ENCODE measurements around the gene GFOD2. TPM values are rescaled to one million over a fixed set of nuclear protein-coding genes. Genes with fewer than 3 reads are reported as not detected.

The GFOD2 gene
- total RNA-seq, 1 donor from 2014 or later = 18.2 TPM

DNA sequence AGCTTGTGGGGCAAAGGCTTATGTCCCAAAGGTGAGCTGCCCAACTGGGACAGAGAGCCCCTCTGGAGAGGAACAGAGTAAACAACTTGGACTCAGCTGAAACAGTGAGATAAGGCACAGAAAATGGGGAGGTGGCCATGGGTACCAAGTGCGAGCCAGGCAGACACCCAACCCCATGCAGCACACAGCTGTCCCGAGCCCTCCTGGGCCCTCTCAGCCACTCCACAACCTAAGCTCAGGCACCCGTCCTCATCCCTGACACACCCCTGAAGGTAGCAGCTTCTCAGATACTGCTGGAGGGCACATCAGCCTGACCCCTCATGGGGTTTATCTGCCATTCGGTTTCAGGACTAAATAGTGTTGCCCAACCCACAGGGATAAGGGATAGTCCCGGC, 4.8 kb upstream of the GFOD2 start:
- H3K9me3 ChIP-seq = no peaks in the 10 kb centered on the region
- intact Hi-C loops (cut with DNase I) = no loop called here
- no peaks in the 10 kb centered on the region for H3K27me3 ChIP-seq
- H3K36me3 ChIP-seq = peaks cover 34% of the 10 kb centered on the region
- DNase-seq (peak; percentile 25), ATAC-seq (no peak)
- peaks cover 7% of the 10 kb centered on the region for H3K4me1 ChIP-seq
- no peak overlapping the region for H3K4me3 ChIP-seq
- TF ChIP-seq CTCF (IDR thresholded peaks at IDR 0.05) = no peak
- no peak overlapping the region for H3K27ac ChIP-seq

DNA sequence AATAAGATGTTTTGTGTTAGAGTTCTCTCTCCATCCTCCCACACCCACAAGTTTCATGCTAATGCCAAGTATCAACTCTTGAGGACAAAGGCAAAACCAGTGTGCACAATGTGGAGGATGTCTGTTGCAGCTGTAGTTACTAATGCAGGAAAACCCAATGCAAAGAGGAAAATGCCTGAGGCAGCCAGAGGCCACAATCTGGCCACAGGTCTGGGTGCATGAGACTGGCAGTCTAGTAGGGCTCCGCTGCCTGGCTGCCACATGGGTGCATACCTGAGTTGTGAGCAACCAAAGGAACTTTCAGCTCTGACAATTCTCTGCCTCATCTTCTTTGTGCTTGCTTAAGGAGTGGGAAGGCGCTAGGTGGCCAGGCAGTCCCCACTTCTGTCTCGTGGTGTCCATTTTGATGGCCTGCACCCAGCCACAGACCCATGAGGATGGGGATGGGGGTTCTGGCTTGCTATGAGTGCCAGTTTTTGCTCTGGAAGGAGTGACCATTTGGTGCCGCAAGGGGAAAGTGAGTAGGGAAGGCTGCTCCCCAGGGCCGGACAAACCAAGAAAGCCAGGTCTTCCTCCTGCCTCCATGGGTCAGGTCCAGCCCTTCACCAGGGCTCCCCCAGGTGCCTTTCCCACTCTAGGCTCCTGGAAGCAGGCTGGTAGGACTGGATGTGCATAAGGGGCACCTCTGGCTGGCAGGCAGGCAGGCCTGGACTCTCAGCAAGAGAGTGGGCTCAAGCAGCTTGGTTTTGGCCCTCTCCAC, 4.2 kb upstream of the GFOD2 start:
- no peak for TF ChIP-seq CTCF (IDR thresholded peaks at IDR 0.05)
- ATAC-seq (no peak), DNase-seq (peak; percentile 46)
- Histone ChIP-seq H3K4me3 (no peak overlapping the region), H3K9me3 (no peaks in the 10 kb centered on the region), H3K4me1 (peaks cover 10% of the 10 kb centered on the region), H3K36me3 (peaks cover 28% of the 10 kb centered on the region), H3K27me3 (no peaks in the 10 kb centered on the region), H3K27ac (no peak overlapping the region)
- intact Hi-C loops (cut with DNase I) = no loop called here

GRCh38 chr16:67720236-67720635, 1.1 kb upstream of the GFOD2 start:
- TF ChIP-seq CTCF (IDR thresholded peaks at IDR 0.05) = no peak
- no peak for ATAC-seq
- intact Hi-C loops (cut with DNase I) = no loop called here
- Histone ChIP-seq H3K4me3 (no peak overlapping the region), H3K4me1 (peaks cover 13% of the 10 kb centered on the region), H3K27ac (peak overlapping the region; percentile 89), H3K27me3 (no peaks in the 10 kb centered on the region), H3K36me3 (peaks cover 6% of the 10 kb centered on the region), H3K9me3 (no peaks in the 10 kb centered on the region)
- DNase-seq = no peak

GRCh38 chr16:67719778-67720144, 645 bp upstream of the GFOD2 start:
- no peaks in the 10 kb centered on the region for H3K27me3 ChIP-seq
- H3K27ac ChIP-seq = peak overlapping the region; percentile 89
- peaks cover 3% of the 10 kb centered on the region for H3K36me3 ChIP-seq
- no peak for TF ChIP-seq CTCF (IDR thresholded peaks at IDR 0.05)
- peaks cover 13% of the 10 kb centered on the region for H3K4me1 ChIP-seq
- DNase-seq (peak; percentile 52), ATAC-seq (peak; percentile 59)
- intact Hi-C loops (cut with DNase I) = no loop called here
- H3K9me3 ChIP-seq = no peaks in the 10 kb centered on the region
- H3K4me3 ChIP-seq = peak overlapping the region; percentile 95

DNA sequence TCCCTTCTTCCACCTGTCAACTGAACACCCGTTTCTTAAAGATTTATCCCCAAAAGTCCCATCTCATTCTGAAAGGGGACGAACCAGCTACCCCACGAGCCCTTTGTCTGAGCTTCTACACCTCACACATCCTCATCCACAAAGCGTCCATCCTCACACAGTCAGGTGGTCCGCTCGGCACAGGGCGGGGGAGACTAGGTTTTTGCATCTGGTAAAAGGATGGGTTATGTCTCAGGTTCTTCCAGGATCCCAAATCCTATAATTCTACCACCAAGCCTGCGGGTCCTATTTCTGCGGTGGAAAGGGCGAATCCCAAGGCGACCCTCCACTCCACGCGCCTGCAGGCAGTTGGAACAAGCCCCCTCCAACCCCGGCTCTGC, 458 bp downstream of the GFOD2 start:
- Histone ChIP-seq H3K36me3 (no peaks in the 10 kb centered on the region), H3K4me1 (peaks cover 13% of the 10 kb centered on the region), H3K27me3 (no peaks in the 10 kb centered on the region), H3K9me3 (no peaks in the 10 kb centered on the region), H3K4me3 (peak overlapping the region; percentile 95), H3K27ac (peak overlapping the region; percentile 89)
- ATAC-seq = no peak
- DNase-seq = no peak
- intact Hi-C loops (cut with DNase I) = no loop called here
- no peak for TF ChIP-seq CTCF (IDR thresholded peaks at IDR 0.05)

DNA sequence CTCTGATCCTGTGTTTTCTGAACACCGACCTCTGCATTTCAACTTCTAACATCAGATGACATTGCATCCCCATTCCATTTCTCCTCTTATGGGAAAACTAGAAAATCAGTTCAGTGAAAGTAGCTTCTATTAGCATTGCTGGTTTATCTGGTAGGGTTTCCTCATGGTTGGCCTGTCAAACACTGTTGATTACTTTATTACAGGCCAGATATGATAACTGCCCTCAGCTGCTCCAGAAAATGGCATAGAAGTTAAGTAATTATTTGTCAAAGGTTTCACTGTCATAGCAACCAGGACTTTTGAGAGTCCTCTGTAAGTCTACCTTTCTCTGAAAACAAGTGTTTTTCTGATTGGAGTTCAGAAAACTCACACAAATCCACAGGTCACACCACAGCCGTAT, 3.0 kb downstream of the GFOD2 start:
- DNase-seq (no peak), ATAC-seq (no peak)
- no peak for TF ChIP-seq CTCF (IDR thresholded peaks at IDR 0.05)
- no peaks in the 10 kb centered on the region for H3K27me3 ChIP-seq
- peaks cover 13% of the 10 kb centered on the region for H3K4me1 ChIP-seq
- H3K9me3 ChIP-seq = no peaks in the 10 kb centered on the region
- intact Hi-C loops (cut with DNase I) = no loop called here
- H3K36me3 ChIP-seq = no peaks in the 10 kb centered on the region
- no peak overlapping the region for H3K27ac ChIP-seq
- no peak overlapping the region for H3K4me3 ChIP-seq
